ENCODE measurements around the gene NPLOC4. TPM values are rescaled to one million over a fixed set of nuclear protein-coding genes. Genes with fewer than 3 reads are reported as not detected.

NPLOC4 gene
- total and polyA plus RNA-seq, 2 of the 13 experiments (the other 11 are each of a cell fraction or from before 2014, with no cell fraction given): 57.0 to 97.0 TPM

GRCh38 chr17:81551458-81552243 is 85.3 kb downstream of the NPLOC4 start (continued):
- TF ChIP-seq HNF4A (CRISPR knock-in tag; IDR thresholded peaks at IDR 0.05) (no peak), SAFB2 (CRISPR knock-in tag; IDR thresholded peaks at IDR 0.05; ENCODE audit: borderline replicate concordance, low read depth) (peak; percentile 23), ZFP1 (CRISPR knock-in tag; IDR thresholded peaks at IDR 0.05) (no peak), ZNF230 (CRISPR knock-in tag; IDR thresholded peaks at IDR 0.05) (0 out of 2 replicates have a peak, but pooled peaks have one; percentile 69), HES4 (CRISPR knock-in tag; IDR thresholded peaks at IDR 0.05; ENCODE audit: borderline replicate concordance) (peak; percentile 92), ZNF550 (CRISPR knock-in tag; IDR thresholded peaks at IDR 0.05; ENCODE audit: borderline replicate concordance) (no peak), PAXIP1 (CRISPR knock-in tag; conservative IDR thresholded peaks at IDR 0.05) (no peak), PITX1 (CRISPR knock-in tag; IDR thresholded peaks at IDR 0.05) (0 out of 2 replicates have a peak, but pooled peaks have one; percentile 58), KLF16 (CRISPR knock-in tag; IDR thresholded peaks at IDR 0.05) (0 out of 4 replicates have a peak, but pooled peaks of 1 of the 2 experiments have one; percentile 49), CAMTA2 (CRISPR knock-in tag; IDR thresholded peaks at IDR 0.05; ENCODE audit: borderline replicate concordance) (peak; percentile 60), MXD1 (CRISPR knock-in tag; IDR thresholded peaks at IDR 0.05) (peak; percentile 63; the same call in 1 of the 2 replicates), ZNF260 (CRISPR knock-in tag; IDR thresholded peaks at IDR 0.05; ENCODE audit: borderline replicate concordance, low read depth) (0 out of 2 replicates have a peak, but pooled peaks have one; percentile 41), ZNF691 (CRISPR knock-in tag; IDR thresholded peaks at IDR 0.05; ENCODE audit: borderline replicate concordance, low read depth) (0 out of 2 replicates have a peak, but pooled peaks have one; percentile 56), WIZ (CRISPR knock-in tag; IDR thresholded peaks at IDR 0.05) (peak; percentile 54), CTCF (CRISPR knock-in tag; IDR thresholded peaks at IDR 0.05) (peak; percentile 3; the same call in 1 of the 2 replicates), DRAP1 (CRISPR knock-in tag; IDR thresholded peaks at IDR 0.05) (peak; percentile 81)
- TF ChIP-seq, protein P1, sequence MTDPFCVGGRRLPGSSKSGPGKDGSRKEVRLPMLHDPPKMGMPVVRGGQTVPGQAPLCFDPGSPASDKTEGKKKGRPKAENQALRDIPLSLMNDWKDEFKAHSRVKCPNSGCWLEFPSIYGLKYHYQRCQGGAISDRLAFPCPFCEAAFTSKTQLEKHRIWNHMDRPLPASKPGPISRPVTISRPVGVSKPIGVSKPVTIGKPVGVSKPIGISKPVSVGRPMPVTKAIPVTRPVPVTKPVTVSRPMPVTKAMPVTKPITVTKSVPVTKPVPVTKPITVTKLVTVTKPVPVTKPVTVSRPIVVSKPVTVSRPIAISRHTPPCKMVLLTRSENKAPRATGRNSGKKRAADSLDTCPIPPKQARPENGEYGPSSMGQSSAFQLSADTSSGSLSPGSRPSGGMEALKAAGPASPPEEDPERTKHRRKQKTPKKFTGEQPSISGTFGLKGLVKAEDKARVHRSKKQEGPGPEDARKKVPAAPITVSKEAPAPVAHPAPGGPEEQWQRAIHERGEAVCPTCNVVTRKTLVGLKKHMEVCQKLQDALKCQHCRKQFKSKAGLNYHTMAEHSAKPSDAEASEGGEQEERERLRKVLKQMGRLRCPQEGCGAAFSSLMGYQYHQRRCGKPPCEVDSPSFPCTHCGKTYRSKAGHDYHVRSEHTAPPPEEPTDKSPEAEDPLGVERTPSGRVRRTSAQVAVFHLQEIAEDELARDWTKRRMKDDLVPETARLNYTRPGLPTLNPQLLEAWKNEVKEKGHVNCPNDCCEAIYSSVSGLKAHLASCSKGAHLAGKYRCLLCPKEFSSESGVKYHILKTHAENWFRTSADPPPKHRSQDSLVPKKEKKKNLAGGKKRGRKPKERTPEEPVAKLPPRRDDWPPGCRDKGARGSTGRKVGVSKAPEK (CRISPR knock-in tag; IDR thresholded peaks at IDR 0.05; ENCODE audit: borderline replicate concordance): peak; percentile 29; the same call in 1 of the 2 replicates

All from HepG2 (cell line).